ENCODE results near the gene GADD45A.

DNA sequence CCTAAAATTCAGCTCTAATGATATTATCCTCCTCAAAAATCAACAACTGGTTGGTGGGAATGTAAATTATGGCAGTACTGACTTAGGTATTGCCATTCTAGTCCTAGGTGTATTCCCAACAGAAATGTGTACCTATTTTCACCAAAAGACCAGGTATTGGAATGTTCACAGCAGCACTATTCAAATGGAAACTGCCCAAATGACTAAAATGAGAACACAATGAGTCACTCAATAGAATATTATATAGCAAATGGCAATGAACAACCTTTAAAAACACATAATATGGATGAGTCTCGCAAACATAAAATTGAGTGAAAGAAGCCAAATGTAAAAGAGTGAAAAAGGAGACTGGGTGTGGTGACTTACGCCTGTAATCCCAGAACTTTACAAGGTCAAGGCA, 44.9 kb downstream of the GADD45A start:
- TF ChIP-seq, protein P1, sequence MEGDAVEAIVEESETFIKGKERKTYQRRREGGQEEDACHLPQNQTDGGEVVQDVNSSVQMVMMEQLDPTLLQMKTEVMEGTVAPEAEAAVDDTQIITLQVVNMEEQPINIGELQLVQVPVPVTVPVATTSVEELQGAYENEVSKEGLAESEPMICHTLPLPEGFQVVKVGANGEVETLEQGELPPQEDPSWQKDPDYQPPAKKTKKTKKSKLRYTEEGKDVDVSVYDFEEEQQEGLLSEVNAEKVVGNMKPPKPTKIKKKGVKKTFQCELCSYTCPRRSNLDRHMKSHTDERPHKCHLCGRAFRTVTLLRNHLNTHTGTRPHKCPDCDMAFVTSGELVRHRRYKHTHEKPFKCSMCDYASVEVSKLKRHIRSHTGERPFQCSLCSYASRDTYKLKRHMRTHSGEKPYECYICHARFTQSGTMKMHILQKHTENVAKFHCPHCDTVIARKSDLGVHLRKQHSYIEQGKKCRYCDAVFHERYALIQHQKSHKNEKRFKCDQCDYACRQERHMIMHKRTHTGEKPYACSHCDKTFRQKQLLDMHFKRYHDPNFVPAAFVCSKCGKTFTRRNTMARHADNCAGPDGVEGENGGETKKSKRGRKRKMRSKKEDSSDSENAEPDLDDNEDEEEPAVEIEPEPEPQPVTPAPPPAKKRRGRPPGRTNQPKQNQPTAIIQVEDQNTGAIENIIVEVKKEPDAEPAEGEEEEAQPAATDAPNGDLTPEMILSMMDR (optimal IDR thresholded peaks at IDR 0.05 in 1 of 3, IDR thresholded peaks at IDR 0.05 in 1 of 3, conservative IDR thresholded peaks at IDR 0.05 in 1 of 3; ENCODE audit: extremely low read depth in 1 of 3, insufficient read depth in 2 of 3, low read length in 3 of 3): no peak
- no peak for TF ChIP-seq EZH2 (IDR thresholded peaks at IDR 0.05; ENCODE audit: low read length)

Data from keratinocyte (primary cell).